CD4-positive, alpha-beta T cell treated with Interferon alpha-2 for 1 hour (primary cell): ENCODE results near the gene TMEM175.
"Not testable (repeated sequence)": the region's sequence is repeated elsewhere in the genome, so short reads cannot be mapped to it uniquely, and the experiment has no call there.

Experiments
- DNase-seq, 2 donors: peaks; one replicate each; pipeline ENCODE4 v3.0.0-alpha.2; 2020 to 2022

TMEM175 gene

DNA sequence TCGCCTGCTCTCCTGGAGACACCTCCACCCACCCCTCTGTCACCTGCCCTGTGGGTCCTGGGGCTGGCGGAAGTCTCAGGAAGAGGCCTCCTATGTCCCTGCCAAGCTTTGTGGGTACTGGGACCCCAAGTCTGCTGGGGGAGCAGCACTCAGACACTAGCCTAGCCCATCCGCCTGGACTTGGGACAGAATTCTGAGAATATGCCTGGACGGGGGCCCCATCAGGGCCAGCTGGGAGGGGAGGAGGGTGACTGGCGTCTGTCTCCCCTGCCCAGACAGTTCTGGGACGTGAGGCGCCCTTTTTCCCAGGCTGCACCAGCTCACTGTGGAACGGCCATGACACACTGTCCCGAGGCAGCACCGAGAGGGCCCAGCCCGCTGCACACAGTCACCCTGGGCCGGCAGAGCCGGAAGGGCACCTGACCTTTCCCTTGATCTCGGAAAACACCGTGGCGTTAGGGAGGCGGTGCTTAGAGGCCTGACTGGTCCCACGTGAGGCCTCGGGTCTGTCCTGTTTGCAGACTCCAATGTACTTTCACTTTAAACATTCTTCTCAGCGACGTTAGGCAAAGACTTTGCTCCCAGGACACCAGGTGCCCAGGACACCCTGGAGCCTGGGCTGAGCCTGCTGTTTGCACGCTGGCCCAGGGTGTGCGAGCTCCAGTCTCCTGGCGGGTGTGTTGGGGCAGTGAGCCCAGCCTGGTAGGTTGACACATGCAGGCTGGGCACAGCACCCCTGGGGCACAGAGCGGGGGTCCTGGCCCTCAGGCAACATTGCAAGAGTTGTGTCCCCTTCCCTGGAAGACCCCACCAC lies 60.2 kb downstream of the TMEM175 start:
- no peak for DNase-seq

DNA sequence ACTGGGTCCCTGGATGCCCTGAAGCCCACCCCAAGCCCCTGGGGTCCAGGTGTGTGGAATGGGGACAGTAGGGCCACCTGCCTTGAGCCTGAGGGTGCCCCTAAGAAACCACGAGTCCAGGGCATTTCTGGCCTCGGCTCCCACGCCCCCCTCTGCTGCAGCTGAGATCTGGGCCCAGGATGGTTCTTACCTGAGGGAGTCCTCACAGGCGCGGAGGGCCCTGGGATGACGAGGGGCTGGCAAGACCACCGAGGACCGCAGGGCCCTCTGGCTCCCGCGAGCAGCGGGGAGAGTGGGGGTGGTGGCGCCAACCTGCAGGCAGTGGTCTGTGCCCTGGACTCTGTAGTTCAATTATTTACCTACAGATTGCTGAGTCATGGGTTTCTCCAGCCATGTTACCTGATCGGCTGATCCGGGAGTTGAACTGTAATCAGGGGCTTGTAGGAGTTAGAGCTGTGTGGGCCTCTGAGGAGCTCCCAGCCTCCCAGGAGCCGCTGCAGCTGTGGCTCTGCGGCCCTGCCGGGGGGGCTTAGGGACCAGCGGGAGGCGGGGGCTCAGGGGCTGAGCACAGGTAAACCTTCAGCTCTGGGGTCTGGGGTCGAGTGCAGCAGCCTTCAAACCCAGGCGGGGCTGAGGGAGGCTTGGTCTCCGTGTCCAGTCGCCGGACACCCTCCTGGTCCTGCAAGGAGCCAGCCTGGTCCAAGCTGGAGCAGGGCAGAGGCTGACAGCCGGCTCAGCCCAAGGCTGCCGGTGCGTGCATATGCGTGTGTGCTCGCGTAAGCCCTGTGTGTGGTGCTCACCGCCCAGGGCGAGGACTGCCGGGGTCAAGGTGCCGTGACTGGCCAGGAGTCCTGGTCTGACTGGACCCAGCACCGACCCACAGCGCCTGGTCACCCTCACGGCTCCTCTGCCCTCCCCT lies 61.1 kb downstream of the TMEM175 start, which contains the start of gene SLC26A1:
Gene SLC26A1 (minus strand): TSS at position 294 of the 919 bp plus-strand sequence. CDS start 1,701 bp downstream, outside the sequence.
- DNase-seq, result no peak

- no peak for DNase-seq
Measured at GRCh38 chr4:995311-996026, 63.2 kb downstream of the TMEM175 start.

- no peak for DNase-seq
Measured at GRCh38 chr4:996030-996996, 64.1 kb downstream of the TMEM175 start.

DNA sequence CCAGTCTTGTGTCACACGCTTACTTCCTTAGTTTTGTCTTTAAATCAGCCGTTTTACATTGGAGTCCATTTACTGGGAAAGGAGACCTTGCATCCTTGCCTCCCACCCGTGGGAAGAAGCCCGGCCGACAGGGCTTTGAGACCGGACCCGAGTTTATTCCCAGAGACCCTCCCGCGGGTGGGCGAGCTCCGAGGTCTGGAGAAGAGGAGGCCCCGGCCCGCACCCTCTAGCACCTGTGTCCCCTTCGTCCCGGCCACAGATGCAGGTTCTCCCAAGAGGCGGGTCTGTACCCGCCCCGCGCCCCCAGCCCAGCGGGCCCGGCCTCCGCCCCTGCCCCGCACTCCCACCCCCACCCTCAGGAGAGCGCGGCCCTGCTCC lies 64.7 kb downstream of the TMEM175 start:
- no peak for DNase-seq

- DNase-seq, result no peak
Measured at GRCh38 chr4:997375-998071, 65.3 kb downstream of the TMEM175 start.

DNA sequence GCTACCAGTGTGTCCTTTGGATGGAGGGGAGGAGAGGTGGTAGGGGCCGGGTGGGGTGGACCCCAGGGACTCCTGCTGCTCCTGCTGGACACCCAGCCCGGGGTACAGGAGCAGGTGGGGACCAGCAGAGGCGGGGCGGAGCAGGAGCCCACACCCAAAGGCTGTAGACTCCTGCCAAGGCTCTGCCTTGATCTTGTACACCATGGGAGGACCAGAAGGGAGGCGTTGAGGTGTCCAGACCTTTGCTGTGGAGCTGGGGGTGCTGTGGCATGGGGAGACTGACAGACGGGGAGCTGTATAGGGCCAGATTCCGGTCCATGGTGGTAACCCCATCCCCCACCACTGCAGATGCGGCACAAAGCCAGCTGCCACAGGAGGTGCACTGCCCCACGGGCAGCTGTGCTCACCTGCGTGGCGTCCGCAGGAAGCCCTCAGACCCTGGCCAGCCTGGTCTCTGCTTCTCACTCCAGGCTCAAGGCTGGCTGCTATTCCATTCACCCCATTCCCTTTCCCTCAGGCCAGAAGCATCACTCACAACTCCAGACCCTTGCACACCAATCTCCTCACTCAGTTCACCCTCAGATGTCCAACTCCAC lies 65.9 kb downstream of the TMEM175 start:
- DNase-seq, result no peak

GRCh38 chr4:999240-999863 lies 67.1 kb downstream of the TMEM175 start:
- not testable (repeated sequence) for DNase-seq

GRCh38 chr4:999882-1000425 lies 67.7 kb downstream of the TMEM175 start:
- no peak for DNase-seq

- DNase-seq, result no peak
Measured at GRCh38 chr4:1000686-1001260, 68.5 kb downstream of the TMEM175 start.

GRCh38 chr4:1001561-1002130 lies 69.4 kb downstream of the TMEM175 start:
- no peak for DNase-seq

GRCh38 chr4:1002131-1002630 lies 69.9 kb downstream of the TMEM175 start:
- no peak for DNase-seq

DNA sequence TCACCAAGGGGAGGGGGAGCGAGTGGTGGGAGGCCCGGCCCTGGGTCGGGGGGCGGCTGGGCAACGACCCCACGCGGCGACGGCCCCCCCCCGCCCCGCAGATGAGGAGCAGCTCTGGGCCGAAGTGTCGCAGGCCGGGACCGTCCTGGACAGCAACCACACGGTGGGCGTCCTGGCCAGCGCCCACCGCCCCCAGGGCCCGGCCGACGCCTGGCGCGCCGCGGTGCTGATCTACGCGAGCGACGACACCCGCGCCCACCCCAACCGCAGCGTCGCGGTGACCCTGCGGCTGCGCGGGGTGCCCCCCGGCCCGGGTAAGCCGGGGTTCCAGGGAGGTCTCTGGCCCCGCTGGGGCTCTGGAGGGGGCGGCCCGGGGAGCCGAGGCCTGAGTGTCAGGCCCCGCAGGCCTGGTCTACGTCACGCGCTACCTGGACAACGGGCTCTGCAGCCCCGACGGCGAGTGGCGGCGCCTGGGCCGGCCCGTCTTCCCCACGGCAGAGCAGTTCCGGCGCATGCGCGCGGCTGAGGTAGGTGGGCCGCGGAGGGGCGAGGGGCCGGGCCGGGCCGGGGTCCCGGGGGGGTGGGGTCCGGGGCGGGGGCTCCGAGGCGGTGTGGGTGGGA lies 70.5 kb downstream of the TMEM175 start:
- no peak for DNase-seq

GRCh38 chr4:1003271-1004070 lies 71.2 kb downstream of the TMEM175 start:
- no peak for DNase-seq

DNA sequence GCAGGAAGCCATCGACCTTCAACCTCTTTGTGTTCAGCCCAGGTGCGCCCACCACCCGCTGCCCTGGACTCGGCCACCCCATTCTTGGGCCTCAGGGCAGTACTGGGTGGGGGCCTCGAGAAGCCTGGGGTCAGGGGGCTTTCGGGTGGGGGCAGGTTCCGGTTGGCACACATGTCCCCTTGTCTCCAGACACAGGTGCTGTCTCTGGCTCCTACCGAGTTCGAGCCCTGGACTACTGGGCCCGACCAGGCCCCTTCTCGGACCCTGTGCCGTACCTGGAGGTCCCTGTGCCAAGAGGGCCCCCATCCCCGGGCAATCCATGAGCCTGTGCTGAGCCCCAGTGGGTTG lies 71.8 kb downstream of the TMEM175 start:
- DNase-seq, result no peak

DNA sequence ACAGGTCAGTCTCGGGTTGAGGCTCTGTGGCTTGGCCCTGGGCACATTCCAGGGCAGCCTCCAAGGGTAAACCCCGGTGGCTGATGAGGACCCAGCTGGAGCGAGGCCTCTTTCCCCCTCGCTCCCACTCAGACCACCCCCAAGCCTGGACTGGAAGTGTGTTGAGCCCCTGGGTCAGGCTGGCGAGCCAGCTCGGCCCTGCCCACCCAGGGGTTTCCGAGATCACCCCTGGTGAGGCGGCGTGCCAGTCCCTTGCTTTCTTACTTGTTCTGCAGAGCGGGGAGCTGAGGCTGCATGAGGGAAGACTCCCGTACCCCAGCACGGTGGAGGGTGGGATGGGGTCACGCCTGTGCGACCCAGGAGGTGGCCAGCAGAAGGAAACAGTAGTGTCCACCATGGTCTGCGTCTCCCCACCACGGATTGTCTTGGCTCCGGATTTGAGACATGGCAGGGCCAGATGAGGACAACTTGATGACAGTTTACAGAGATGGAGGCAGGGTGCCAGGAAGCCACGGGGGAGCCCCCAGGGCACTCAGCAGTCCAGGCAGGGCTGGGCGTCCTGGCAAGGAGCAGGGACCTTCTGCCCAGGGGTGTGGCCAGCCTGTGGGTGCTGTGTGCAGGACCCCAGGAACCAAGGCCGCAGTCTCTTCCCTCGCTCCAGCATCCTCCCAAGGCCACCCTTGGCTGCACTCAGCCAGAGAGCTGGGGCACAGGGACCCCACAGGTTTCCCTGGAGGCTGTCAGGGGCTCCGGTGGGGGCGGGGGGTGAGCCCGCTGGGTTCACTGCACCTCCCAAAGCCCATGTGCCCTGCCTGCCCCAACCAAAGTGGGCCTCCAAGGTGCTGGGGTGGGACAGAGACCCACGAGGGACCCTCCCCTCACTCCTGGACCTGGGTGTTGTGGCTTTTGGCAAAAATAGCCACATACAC lies 72.6 kb downstream of the TMEM175 start:
- no peak for DNase-seq

DNA sequence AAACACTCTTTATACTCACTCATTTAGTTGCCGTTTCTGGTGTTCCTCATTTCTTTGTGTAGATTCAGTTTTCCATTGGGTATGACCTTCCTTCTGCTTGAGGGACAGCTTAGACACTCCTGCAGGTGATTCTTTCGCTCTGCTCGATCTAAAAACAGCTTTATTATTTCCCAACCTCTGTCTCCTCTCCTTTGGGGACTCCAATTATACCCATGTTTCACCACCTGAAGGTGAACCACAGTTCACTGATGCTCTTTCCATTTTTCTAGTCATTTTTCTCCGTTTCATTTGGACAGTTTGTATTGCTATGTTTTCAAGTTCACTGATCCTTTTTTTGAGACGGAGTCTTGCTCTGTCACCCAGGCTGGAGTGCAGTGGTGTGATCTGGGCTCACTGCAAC lies 74.6 kb downstream of the TMEM175 start:
- no peak for DNase-seq
